AG04450 (cell line): ENCODE data around the gene SFI1. TPM values are rescaled to one million over a fixed set of nuclear protein-coding genes. Genes with fewer than 3 reads are reported as not detected.
"Not testable (repeated sequence)": the region's sequence is repeated elsewhere in the genome, so short reads cannot be mapped to it uniquely, and the experiment has no call there.

Experiments
- CTCF ChIA-PET: fragments of 300-600, 350-600 bp; formaldehyde crosslinking; extraction: SDS; loops from one replicate; lab custom pipeline; 2022; ENCODE audit warnings: antibody characterized with exemption, inconsistent platforms; lab: Charles Lee
- POLR2A ChIA-PET: fragments of 350-600 bp; formaldehyde crosslinking; extraction: SDS; loops from one replicate; lab custom pipeline; 2021; ENCODE audit warnings: antibody characterized with exemption, inconsistent platforms; lab: Yijun Ruan, JAX
- DNase-seq: peaks from one replicate; pipeline ENCODE4 v3.0.0-alpha.2; 2011; ENCODE audit warnings: low read depth, low spot score
- H3K27ac ChIP-seq: one replicate; pipeline ENCODE4 v1.5.1; 2012; ENCODE audit warnings: low read depth, low read length, control low read depth
- H3K27me3 ChIP-seq: one replicate; pipeline ENCODE4 v1.6.0; 2012; ENCODE audit warnings: low read length; ENCODE audit not compliant: control insufficient read depth, insufficient read depth
- H3K4me3 ChIP-seq: 2 replicates; pipeline ENCODE4 v1.5.1; 2011; ENCODE audit warnings: mild to moderate bottlenecking, low read depth, low read length, control low read depth
- H3K9me3 ChIP-seq: 2 replicates; pipeline ENCODE4 v1.5.1; 2012; ENCODE audit warnings: low read length; ENCODE audit not compliant: control insufficient read depth, insufficient read depth
- CTCF ChIP-seq: IDR thresholded peaks from 2 replicates; pipeline ENCODE4 v1.5.1; 2011; ENCODE audit warnings: low read depth, low read length, control low read depth, inconsistent platforms
- polyA plus RNA-seq: library from polyadenylated mRNA; depleted of rRNA; stranded (reverse); fragments of >200 nt; gene quantifications from 2 replicates; pipeline ENCODE4 v1.2.3, GENCODE V29; 2011

Gene SFI1
- polyA plus RNA-seq, 1 experiment = 4.1 TPM

GRCh38 chr22:31509061-31509762 is 12.9 kb downstream of the SFI1 start:
- Histone ChIP-seq H3K27me3 (no peaks in the 10 kb centered on the region), H3K4me3 (no peak overlapping the region), H3K27ac (no peak overlapping the region), H3K9me3 (no peaks in the 10 kb centered on the region)
- TF ChIP-seq CTCF = no peak
- DNase-seq = no peak
- POLR2A ChIA-PET = no interaction called here
- CTCF ChIA-PET = no interaction called here

GRCh38 chr22:31520051-31520450 is 23.7 kb downstream of the SFI1 start:
- H3K27ac ChIP-seq = no peak overlapping the region
- H3K9me3 ChIP-seq = no peaks in the 10 kb centered on the region
- H3K4me3 ChIP-seq = no peak overlapping the region
- no peak for DNase-seq
- no peaks in the 10 kb centered on the region for H3K27me3 ChIP-seq
- ChIA-PET POLR2A (no interaction called here), CTCF (interaction anchor here (1.7 kb wide), 1 partner anchor 36 kb away, joined by 5 read pairs; no protein-coding TSS in a partner anchor)
- no peak for TF ChIP-seq CTCF

GRCh38 chr22:31524132-31524531 is 27.8 kb downstream of the SFI1 start:
- DNase-seq, H3K27me3 ChIP-seq, H3K4me3 ChIP-seq, H3K9me3 ChIP-seq, POLR2A ChIA-PET, H3K27ac ChIP-seq, CTCF ChIA-PET: not testable (repeated sequence)

GRCh38 chr22:31526270-31526669 is 29.9 kb downstream of the SFI1 start:
- ChIA-PET CTCF (no interaction called here), POLR2A (no interaction called here)
- Histone ChIP-seq H3K9me3 (no peaks in the 10 kb centered on the region), H3K27me3 (no peaks in the 10 kb centered on the region), H3K27ac (no peak overlapping the region), H3K4me3 (no peak overlapping the region)
- no peak for DNase-seq
- no peak for TF ChIP-seq CTCF

GRCh38 chr22:31530823-31531195 is 34.5 kb downstream of the SFI1 start:
- TF ChIP-seq CTCF = no peak
- H3K27ac ChIP-seq = no peak overlapping the region
- no peaks in the 10 kb centered on the region for H3K27me3 ChIP-seq
- no peak overlapping the region for H3K4me3 ChIP-seq
- ChIA-PET POLR2A (interaction anchor here (1.1 kb wide), 1 partner anchor 13 kb away, joined by 3 read pairs; no protein-coding TSS in a partner anchor), CTCF (interaction anchor here (0.7 to 2.3 kb wide), 3 partner anchors 26 to 103 kb away, joined by 3 to 10 read pairs (median 4); no protein-coding TSS in a partner anchor)
- no peak for DNase-seq
- no peaks in the 10 kb centered on the region for H3K9me3 ChIP-seq
